GM12874 (cell line): ENCODE results near the gene MPZL1.
A peak's percentile ranks its signal among the peaks of the same experiment; 100 is the strongest.

Experiments used
- TF ChIP-seq, protein P1 (sequence below): IDR thresholded peaks from 2 replicates; pipeline ENCODE4 v1.5.1; 2011; ENCODE audit warnings: low read depth, mild to moderate bottlenecking, control low read depth, low read length, moderate library complexity; ENCODE audit not compliant: insufficient read depth

MPZL1 gene

GRCh38 chr1:167714098-167714438, 7.7 kb upstream of the MPZL1 start:
- TF ChIP-seq, protein P1, sequence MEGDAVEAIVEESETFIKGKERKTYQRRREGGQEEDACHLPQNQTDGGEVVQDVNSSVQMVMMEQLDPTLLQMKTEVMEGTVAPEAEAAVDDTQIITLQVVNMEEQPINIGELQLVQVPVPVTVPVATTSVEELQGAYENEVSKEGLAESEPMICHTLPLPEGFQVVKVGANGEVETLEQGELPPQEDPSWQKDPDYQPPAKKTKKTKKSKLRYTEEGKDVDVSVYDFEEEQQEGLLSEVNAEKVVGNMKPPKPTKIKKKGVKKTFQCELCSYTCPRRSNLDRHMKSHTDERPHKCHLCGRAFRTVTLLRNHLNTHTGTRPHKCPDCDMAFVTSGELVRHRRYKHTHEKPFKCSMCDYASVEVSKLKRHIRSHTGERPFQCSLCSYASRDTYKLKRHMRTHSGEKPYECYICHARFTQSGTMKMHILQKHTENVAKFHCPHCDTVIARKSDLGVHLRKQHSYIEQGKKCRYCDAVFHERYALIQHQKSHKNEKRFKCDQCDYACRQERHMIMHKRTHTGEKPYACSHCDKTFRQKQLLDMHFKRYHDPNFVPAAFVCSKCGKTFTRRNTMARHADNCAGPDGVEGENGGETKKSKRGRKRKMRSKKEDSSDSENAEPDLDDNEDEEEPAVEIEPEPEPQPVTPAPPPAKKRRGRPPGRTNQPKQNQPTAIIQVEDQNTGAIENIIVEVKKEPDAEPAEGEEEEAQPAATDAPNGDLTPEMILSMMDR, result no peak

DNA sequence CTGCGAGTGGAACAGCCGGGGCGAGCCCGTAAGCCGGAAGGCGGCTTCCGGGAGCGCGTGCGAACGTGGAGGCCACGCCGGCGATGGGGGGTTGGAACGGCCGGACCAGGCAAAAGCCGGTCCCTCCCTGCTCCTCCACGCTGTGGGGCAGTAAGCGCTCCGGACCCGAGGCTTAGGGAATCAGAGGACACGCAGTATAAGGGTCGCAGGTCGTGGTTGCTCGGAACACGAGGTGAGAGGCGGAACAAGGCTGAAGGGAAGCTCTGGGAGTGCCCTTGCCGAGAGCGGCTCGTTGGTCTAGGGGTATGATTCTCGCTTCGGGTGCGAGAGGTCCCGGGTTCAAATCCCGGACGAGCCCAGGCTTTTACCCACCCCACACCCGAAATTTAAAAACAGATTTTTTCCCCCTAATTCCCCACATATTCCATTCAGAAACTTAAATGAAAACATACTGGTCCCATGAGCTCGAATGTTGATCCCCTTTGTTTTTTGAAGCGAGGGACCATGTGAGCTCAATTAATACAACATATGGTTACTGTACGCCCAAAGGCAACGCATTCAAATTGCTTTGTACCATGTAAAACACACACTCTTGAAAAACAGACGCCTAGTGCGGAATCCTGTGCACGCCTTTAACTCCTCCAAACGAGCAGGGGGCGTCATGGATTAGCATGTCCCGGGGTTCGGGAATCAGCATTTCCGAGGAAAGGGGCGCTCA, 7.2 kb upstream of the MPZL1 start:
- TF ChIP-seq, protein P1, result no peak

DNA sequence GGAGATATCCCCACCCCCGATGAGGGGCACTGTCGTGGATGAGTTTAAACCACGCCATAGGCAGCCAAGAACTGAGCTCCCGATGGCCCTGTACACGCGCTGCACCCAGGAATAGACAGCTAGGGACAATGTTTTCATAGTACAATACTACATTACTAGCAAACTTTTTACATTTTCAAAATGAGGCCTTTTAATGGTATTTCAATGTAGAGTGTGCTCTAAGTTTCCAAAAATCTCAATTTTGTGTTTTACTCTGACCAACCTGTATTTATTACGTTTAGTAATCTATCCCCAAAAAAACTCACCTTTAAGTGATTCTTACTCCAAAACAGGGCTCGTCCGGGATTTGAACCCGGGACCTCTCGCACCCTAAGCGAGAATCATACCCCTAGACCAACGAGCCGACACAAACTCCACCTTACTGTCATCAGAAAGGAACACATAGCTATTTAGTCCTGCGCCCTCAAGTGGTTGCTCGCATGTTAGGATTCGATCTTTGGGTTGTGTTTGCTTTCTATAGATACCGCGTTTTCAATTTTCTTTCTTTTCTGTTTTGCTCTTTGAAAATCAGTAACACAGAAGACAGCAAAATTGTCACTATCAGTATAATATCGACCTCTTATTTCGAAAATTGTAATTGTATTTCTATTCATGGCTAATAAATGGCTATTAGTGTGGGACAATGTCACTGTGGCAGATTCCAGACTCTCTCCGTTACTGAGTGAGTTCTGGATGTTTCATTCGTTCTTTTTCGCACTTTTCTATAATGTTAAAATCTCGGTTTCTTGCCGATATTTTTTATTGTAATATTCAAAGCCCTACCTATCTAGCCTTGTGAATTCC, 6.4 kb upstream of the MPZL1 start:
- TF ChIP-seq, protein P1, result peak; percentile 79

DNA sequence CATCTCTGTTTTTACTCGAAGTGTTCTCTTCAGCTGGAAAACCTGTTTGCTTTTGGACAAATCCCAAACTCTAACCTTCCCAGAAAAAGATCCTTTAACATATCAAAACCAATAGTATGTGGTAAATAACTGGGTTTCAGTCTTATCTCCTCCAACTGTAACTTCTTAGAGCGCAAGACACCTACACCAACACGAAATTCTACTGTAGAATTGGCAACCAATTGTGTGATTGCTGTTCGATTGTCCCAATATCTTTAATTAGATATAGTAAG, 5.8 kb upstream of the MPZL1 start:
- TF ChIP-seq, protein P1, result no peak

DNA sequence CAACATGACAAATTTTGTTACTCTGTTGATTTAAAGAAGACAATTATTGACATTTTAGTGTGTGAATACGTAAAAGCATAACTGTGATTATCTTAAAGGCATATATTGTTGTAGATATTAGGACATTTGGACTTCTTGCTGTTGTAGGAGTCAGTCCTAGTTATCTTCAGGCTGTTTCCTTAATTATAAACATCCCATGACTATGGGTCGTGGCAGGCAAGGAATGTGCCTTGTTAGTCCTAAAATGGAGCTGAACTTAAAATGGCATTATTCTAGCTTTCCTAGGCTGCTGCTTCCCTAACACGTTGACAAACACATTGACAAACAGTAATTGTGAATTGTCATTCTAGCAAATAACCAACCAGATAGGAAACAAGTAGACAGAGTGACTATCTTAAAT, 4.4 kb upstream of the MPZL1 start:
- TF ChIP-seq, protein P1, result no peak

DNA sequence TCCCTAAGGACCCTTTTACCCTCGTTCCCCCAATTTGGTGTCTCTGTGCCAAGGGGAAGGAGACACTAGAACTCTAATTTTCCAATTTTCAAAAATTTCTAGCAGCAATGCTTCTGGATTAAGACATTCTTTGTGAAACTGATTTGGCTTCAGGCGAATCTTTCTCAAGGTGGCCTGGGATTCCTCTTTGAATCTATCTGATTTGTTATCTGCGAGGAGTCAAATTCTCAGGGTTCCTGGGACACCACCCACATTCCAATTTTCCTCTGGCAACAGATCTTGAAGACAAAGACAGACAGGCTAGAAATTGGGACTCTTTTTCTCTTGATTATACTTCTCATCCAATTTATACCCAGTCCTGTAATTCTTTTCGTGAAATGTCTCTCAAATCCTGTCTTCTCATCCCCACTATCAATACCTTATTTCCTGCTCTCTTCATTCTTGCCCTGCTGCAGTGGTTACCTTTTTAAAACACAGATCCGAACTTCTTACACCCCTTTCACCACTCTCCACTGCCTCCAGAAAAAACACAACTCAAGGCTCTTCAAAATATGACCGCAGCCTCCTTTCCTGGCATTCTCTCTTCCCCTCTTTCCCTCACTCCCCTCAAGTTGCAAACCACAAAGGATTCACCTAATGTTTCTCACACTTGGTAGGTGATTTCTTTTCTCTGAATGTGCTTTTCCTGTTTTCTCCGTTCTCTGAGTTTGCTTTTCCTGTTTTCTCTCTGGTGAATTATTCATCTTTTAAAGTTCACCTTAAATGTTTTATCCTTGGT, 2.7 kb upstream of the MPZL1 start:
- TF ChIP-seq, protein P1, result no peak

DNA sequence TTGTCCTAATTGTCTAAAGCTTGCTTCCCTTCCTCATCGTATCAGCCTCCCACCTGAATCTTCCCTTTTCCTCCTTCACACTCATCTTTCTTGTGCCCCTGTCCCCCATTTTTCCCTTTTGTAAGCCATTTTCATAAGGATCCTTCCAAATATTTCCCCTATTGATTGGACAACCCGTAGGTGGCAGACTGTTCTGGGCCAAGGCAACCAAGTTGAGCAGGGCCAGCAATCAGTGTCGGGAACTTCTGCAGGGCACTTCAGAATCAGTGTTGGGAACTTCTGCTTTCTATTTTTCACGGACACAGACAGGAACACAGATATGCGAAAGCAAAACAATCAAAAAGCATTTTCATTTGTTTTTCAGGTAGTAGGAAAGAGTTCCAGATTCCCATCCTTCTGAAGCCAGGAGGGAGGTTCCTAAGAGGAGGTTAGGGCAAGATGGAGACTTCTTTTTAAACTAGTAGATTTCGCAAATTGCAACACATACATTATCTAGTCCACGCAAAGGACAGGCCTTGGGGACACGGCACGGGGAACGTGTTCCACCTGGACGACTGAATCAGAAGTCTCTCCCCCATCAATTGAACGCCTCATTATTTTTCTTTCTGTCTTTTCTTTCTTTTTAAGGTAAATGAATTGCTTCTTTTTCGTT, 691 bp upstream of the MPZL1 start:
- TF ChIP-seq, protein P1, result 0 out of 2 replicates have a peak, but pooled peaks have one; percentile 27
